HG03060 (cell line): ENCODE results near the gene ZC3H6.
"Not testable (repeated sequence)": the region's sequence is repeated elsewhere in the genome, so short reads cannot be mapped to it uniquely, and the experiment has no call there.

Source experiments
- ATAC-seq: cut with Tn5 transposase; IDR thresholded peaks from one replicate; pipeline ENCODE4 v1.9.1; 2021; ENCODE audit warnings: low read depth, moderate number of reproducible peaks; ENCODE audit not compliant: unreplicated experiment

ZC3H6 gene

GRCh38 chr2:112318515-112318914, 43.1 kb downstream of the ZC3H6 start:
- no peak for ATAC-seq

GRCh38 chr2:112321375-112322320, 46.3 kb downstream of the ZC3H6 start:
- no peak for ATAC-seq

DNA sequence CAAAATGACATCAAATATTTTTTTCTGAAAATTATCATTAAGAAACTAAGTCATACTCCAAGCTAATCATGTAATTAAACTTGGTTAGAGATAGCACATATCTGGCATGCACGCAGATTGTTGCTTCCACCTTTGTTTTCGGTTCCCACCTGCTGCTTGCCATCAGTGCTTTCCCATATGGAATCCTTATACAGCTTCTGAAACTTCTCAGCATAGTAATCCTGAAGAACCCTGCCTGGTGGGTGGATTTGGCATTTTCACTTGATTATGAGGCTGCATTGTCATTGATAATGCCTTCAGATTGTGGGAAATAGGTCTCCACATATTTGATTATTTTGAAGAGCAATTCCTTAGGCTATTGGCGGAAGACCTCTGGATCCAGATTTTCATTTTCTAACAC, 47.5 kb downstream of the ZC3H6 start:
- ATAC-seq = no peak

GRCh38 chr2:112332123-112332696, 56.8 kb downstream of the ZC3H6 start:
- ATAC-seq = no peak

- no peak for ATAC-seq
These were observed 60.2 kb downstream of the ZC3H6 start for GRCh38 chr2:112335600-112335999.

DNA sequence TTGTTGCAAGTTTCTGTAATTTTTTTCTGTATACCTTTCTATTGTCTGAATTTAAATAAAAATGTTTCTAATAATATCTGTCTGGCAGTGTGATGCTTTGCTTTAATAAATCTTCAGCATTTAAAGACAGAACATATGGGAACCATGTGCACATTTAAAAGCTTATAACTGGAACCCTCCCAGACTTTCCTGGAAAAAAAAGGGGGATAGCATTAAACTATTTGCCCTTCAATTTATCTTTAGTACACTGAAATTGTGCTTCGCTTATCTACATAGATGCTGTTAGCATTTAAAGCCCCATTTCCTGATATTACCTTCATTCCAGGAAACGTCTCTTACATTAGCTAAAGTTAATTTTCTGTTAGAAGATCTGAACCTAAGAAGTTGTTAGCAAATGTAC, 64.6 kb downstream of the ZC3H6 start:
- no peak for ATAC-seq

- no peak for ATAC-seq
These were observed 65.3 kb downstream of the ZC3H6 start for GRCh38 chr2:112340475-112341267.

GRCh38 chr2:112342067-112342550, 66.7 kb downstream of the ZC3H6 start:
- ATAC-seq = no peak

GRCh38 chr2:112343827-112344585, 68.6 kb downstream of the ZC3H6 start:
- no peak for ATAC-seq

- ATAC-seq = no peak
These were observed 69.9 kb downstream of the ZC3H6 start for GRCh38 chr2:112345030-112346027.

DNA sequence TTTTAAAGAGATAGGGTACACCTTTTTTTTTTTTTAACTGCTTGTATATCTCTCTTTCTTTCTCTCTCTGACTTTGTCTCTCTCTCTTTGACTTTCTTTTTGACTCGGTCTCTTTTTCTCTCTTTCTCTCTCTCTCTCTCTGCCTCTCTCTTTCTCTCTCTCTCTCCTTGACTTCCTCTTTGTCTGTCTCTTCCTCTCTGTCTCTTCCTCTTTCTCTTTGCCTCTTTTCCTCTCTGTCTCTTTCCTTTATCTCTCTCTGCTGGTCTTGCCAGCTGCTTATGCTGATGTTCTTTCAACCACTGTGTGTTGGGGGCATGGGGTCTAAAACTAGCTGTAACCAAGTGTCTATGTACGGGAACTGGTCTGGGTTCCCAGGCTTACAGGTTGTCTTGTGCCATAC, 76.9 kb downstream of the ZC3H6 start:
- ATAC-seq = not testable (repeated sequence)

DNA sequence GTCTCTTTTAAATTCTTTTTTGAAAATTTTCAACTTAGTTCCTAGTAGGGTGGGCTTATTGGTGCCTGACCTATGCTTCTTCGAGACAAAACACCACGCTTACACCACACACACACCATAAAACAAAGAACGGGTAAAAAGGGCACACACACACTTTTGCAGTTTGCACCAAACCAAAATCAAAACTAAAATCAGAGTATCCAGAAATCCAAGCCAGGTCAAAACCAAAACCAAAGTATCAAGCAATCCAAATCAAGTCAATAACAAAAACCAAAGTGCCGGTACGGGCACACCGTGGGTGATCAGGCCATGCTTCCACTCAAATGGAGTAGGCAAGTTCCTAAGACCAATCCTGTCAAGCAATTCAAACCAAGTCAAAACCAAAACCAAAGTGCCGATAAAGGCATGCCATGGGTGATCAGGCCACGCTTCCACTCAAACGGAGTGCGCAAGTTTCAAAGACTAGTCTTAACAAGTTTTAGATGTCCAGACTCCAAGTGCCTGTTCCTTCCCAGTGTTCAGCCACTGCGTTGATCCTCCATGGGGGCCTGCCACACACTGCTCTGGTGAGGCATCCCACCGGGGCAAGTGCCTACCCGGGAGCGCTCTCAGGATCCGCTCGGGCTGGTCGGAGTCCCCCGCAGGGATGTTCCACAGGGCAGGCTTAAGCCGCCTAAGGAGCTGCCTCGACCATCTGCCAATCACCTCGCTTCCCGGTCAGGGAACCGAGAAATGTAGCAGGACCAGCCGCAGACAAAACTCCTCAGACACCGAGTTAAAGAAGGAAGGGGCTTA, 77.6 kb downstream of the ZC3H6 start:
- not testable (repeated sequence) for ATAC-seq

DNA sequence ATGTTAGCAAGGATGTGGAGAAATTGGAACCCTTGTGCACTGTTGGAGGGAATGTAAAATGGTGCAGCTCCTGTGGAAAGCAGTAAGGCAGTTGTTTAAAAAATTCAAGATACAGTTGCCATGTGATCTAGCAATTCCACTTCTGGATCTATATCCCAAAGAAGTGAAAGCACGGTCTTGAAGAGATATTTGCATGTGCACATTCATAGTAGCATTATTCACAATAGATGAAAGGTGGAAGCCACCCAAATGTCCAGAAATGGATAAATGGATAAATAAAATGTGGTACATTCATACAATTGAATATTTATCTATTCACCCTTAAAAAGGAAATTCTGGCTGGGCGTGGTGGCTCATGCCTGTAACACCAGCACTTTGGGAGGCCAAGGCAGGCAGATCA, 78.9 kb downstream of the ZC3H6 start:
- ATAC-seq = not testable (repeated sequence)

- ATAC-seq = not testable (repeated sequence)
These were observed 84.7 kb downstream of the ZC3H6 start for GRCh38 chr2:112360055-112360454.
